NCI-H82 treated with DMSO at 0.1 percent for 48 hours (cell line): ENCODE results near the gene RBMS3.
A peak's percentile ranks its signal among the peaks of the same experiment; 100 is the strongest.
"Not testable (repeated sequence)": the region's sequence is repeated elsewhere in the genome, so short reads cannot be mapped to it uniquely, and the experiment has no call there.

Source experiments
- DNase-seq: peaks from one replicate; lab custom pipeline; 2025; ENCODE audit not compliant: unreplicated experiment; lab: John Stamatoyannopoulos, UW

Gene RBMS3

DNA sequence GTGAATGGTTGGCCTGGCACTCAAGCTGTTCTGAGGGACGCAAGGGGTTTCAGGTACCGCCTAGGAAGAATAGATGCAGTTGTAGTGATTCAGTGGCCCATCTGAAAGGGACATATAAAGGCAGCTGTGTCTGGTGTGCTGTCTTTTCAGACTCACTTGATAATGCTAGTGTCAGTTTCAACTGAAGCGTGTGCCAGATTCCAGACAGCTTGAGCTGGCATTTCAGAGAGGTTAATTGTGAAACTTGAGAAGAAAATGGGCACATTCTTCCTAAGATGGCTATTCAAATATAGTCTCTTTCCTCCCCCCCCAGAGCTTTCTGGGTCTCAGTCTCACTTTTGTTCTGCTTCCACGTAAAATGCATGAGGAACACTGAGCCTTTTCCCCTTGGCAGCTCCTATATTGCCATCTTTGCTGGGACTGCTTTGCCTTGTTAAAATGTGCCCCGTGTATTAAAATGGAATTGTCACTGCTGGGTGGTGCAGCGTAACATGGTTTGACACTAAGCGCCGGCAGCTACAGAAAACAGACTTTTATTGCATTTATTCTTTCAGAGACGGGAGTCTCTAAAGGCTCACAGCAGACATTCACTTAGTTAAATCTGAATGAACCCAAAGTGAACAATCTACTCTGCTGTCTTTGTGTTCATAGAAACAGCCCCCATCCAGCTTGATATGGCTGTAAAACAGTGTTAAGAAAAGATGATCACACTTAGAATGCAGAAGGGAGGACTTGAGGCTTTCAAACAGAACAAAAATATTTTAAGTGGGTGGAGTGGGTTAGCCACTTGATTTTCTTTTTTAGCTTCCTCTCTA lies 478.7 kb downstream of the RBMS3 start:
- no peak for DNase-seq

GRCh38 chr3:29760226-29760685 lies 479.4 kb downstream of the RBMS3 start:
- no peak for DNase-seq

DNA sequence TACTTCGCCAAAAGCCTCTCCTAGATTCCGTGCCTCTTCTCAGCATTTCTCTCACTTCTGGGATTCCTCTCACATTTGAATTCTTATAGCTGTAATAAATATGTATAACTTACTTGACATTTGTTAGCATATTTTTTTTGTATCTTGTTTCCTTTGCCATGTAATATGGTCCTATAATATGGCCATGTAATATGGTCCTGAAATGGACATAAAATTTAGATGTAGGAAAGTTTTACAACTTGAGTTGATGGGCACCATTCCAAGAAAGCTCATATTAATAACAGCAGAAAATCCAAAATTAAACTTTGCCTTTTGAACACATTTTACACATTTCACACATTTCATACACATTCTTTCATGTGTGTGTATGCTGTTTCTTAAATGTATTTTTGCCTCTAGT lies 480.6 kb downstream of the RBMS3 start:
- DNase-seq, result no peak

DNA sequence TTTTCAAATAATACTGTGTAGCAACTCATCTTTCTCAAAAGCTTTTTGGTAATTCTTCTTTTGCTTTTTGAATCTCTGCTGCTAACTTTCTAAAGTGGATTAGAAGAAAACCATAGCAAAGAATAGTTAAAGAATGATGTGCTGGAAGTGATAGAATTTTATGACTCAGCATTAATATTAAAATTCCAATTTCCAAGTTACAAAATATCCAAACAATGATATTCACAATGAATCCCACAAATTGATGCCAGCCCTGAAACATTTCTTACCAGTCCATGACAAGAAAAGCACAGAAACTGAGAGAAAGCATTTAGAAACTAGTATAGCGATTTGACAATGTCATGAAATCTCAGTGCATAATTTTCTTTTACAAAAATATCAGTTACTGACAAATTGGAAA lies 482.2 kb downstream of the RBMS3 start:
- no peak for DNase-seq

- peak; percentile 76 for DNase-seq
Observed at GRCh38 chr3:29764041-29764440, 483.2 kb downstream of the RBMS3 start.

DNA sequence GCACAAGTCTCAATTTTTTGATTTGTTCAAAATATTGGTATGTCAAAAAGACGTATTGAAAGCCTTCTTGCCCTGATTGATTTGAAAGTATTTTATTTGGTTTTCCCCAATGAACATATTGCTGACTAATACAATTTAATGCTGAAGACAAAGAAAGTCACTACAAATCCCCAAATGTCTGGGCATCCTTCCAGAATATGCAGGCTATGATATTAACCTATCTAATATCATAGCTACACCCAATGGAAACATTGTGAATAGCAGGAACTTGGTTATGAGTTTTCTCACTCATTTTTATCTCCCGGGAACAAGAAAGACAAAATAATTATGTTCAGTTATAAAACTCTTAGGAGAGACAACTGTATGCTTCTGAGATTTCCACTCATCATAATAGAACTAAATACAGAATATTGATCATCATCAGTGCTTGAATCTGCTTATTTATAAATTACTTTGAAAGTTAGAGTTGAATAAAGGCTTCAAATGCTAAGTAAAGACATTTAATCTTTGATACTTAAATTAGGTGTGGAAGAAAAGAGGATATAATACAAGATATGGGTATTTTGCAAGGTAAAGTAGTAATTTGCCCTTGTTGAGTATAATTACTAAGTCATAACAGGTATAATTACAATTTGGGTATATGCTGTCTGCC lies 483.9 kb downstream of the RBMS3 start:
- DNase-seq, result peak; percentile 23

DNA sequence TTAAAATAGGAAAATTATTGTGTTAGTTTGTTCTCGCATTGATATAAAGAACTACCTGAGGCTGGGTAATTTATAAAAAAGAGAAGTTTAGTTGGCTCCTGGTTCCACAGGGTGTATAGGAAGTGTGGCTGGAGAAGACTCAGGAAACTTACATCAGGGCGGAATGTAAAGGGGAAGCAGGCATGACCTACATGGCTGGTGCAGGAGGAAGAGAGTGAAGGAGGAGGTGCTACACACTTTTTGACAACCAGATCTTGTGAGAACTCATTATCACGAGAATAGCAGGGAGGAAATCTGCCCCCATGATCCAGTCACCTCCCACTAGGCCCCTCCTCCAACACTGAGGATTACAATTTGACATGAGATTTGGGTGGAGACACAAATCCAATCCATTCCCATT lies 490.7 kb downstream of the RBMS3 start:
- peak; percentile 20 for DNase-seq

DNA sequence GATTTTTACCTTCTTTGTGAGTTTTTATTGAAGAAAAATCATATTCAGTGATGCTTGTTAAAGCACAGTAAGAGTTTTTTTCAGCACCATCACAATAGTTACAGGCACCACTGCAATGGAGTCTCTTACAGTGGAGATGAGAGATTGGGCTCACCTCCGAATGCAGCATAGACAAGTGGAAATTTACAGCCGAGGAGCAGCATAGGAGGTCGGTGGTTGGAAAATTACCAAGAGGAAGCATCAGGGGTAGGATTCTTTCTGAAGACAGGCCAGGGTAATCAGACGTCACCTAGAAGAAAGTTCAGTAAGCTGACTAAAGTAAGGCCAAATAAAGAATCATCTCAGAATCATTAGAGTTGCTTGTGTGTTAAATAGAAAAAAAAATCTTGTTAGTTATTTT lies 491.6 kb downstream of the RBMS3 start:
- DNase-seq, result no peak

DNA sequence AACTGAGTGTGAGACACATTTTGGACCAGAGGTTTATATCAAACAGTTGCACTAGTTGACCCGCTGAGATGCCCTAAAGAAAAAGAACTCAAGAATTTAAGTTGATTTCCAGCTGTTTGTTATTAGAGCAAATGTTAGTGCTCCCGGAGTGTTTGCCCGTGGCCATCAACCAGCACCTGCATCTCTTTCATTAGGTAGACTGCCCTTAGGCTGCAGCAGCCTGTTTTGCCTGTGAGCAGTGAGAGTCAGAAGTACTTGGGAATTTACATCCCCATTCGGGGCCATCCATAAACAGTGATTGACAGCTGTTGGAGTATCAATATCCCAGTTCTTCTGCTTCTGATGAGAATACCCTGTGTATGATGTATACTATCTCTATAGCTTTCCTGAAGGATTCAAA lies 492.6 kb downstream of the RBMS3 start:
- no peak for DNase-seq

GRCh38 chr3:29775340-29775739 lies 494.5 kb downstream of the RBMS3 start:
- no peak for DNase-seq

DNA sequence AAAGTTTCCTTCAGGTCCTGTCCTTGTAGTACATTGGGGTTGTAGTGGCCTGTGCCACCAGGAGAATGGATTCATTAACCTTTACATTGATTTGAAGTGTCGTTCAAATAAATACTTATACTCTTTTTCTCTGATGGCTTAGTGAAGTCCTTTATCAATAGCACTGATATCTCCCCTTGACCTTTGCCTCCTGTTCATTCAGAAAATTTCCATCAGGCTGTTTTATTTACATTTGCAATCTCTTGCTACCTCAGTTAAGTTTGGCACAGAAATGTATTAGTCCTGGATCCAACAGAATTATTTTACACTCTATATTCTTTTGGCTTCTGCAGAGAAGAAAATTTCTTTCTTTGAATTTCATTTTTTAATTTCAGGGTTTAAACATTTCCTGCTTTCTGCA lies 497.0 kb downstream of the RBMS3 start:
- DNase-seq, result no peak

DNA sequence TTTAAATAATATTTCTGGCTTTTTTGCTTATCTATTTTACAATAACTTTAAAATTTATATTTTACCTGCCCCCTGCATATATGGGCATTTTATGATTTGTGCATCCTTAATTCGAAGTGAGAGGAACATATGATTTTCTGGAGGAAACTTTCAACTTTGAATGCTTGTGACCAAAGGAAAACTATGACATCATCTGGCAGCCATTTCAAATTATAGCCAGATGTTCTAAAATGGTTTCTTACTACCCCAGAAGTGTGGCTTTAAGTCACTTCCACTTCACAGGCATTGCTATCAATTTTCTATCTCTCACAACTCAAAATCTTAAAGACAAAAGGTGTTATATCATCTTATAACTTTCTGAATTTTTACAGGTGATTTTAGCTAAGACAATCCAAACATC lies 508.8 kb downstream of the RBMS3 start:
- no peak for DNase-seq

GRCh38 chr3:29796808-29797207 lies 515.9 kb downstream of the RBMS3 start:
- DNase-seq, result no peak

DNA sequence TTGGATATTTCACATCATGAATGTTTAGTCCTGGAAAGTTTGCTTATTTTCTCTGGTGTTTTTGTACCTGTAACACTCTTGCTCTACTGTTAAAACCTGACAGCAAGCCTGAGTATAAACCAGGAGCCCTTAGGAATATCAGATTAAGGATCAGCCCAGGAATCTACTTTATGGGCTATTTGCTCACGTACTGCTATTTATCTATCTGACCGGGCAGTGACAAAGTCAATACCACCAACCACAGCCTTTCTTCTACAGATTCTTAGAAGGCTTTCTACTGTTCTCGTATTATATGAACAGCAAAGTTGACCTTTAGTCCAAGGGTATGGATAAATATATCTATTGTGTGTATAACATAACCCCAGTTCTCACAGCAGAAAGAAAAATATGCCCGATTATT lies 521.2 kb downstream of the RBMS3 start:
- no peak for DNase-seq

GRCh38 chr3:29804044-29804443 lies 523.2 kb downstream of the RBMS3 start:
- DNase-seq, result no peak

DNA sequence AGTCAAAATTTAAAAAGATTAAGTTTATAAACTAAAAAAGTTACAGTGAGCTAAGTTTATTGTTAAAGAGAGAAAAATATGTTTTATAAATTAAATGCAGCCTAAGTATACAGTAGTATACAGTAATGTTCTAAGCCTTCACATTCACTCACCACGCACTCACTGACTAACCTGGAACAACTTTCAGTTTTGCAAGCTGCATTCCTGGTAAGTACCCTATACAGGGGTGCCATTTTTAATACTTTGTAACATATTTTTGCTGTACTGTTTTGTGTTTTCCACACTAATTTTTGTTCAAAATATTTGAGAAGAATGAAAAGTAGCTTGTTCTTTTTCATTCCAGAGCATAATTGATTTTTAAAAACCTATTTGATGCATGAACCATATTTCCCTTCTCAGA lies 524.9 kb downstream of the RBMS3 start:
- no peak for DNase-seq

- not testable (repeated sequence) for DNase-seq
Observed at GRCh38 chr3:29808324-29808723, 527.5 kb downstream of the RBMS3 start.

DNA sequence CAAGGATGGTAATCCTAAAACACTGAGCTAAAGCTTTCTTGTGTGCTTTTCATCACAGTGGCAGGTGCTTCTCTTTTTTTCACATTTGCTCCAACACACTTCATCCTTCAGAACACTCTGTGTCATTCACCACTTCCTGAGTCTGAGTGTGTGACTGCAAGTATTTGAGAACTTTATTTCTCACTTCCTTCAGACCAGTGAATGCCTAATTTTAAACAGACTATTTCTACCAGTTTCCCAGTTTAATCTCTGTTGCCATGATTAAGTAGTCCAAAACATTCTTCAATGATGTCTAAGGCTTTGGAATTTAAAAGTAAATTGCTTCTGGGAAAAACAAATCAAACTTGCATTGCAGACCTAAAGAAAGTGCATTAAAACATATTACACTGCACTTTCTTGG lies 541.2 kb downstream of the RBMS3 start:
- DNase-seq, result no peak

DNA sequence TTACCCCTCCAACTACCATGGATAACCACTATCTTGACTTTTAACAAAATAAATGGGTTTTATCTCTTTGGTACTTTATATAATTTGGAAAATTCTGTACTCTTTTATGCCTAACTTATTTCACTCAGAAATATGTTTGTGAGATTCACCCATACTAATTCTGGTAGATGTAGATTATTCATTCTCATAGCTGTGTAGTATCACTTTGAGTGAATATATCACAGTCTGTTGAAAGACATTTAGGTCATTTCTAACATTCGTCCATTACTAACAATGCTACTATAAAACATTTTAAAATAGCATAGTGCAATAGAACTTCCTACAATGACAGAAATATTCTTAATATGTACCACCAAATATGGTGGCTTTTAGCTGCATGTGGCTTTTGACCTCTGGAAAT lies 542.4 kb downstream of the RBMS3 start:
- no peak for DNase-seq

DNA sequence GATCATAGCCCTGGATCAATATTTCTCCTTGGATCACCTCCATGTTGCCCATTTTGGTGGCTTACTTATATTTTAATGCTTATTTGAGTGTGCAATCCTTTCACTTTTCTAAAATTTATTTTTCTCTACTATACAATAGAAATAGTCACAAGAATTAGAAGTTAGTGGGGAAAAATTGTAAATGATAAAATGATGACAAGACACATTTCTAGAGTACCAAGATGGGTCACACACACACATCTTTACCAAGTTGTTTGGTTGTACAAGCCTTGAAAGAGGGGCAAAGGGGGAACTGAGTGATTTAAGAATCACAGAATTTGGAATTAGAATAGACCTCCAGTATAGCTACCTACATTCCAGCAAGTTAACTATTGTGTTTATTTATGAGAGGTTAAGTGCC lies 545.8 kb downstream of the RBMS3 start:
- DNase-seq, result no peak

- no peak for DNase-seq
Observed at GRCh38 chr3:29827756-29828155, 546.9 kb downstream of the RBMS3 start.

- DNase-seq, result no peak
Observed at GRCh38 chr3:29829340-29829739, 548.5 kb downstream of the RBMS3 start.

DNA sequence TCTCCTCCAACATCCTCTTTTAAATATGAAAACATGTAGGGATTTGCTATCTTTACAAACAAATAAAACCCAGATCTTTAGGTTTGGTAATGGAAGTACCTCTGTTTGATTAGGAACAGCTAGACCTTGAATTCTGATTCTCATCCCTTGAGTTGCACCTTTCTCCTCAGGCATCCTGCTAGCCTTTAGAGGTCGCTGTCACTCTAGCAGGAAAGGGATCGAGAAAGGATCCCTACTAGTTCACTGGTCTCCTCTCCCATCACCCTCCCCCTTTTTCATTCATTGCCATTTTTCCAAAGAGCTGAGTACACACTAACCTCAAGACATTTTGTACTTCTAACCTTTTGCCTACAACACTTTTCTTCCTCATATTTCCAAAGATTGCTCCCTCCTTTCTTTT lies 569.8 kb downstream of the RBMS3 start:
- no peak for DNase-seq
